Epithelial cell of esophagus (primary cell): ENCODE measurements around the gene PCED1B.

Experiments
- DNase-seq: peaks from one replicate; pipeline ENCODE4 v3.0.0; 2010; ENCODE audit warnings: low read depth
- H3K4me3 ChIP-seq: 2 replicates; pipeline ENCODE4 v1.5.1; 2011; ENCODE audit warnings: mild to moderate bottlenecking, low read length, control low read depth
- CTCF ChIP-seq: IDR thresholded peaks from 2 replicates; pipeline ENCODE4 v1.5.1; 2011; ENCODE audit warnings: low read depth, mild to moderate bottlenecking, low read length, control low read depth, inconsistent platforms; ENCODE audit not compliant: insufficient read depth; ENCODE audit errors: missing control alignments

The PCED1B gene

GRCh38 chr12:47222520-47223030, 143.2 kb downstream of the PCED1B start:
- DNase-seq, result no peak
- no peak overlapping the region for H3K4me3 ChIP-seq
- no peak for TF ChIP-seq CTCF

GRCh38 chr12:47223031-47223847, 143.8 kb downstream of the PCED1B start:
- no peak overlapping the region for H3K4me3 ChIP-seq
- no peak for TF ChIP-seq CTCF
- DNase-seq, result no peak

- H3K4me3 ChIP-seq, result no peak overlapping the region
- TF ChIP-seq CTCF, result no peak
- no peak for DNase-seq
These were observed 144.4 kb downstream of the PCED1B start for GRCh38 chr12:47223848-47224213.

GRCh38 chr12:47224563-47225133, 145.2 kb downstream of the PCED1B start:
- TF ChIP-seq CTCF, result no peak
- H3K4me3 ChIP-seq, result no peak overlapping the region
- DNase-seq, result no peak

- H3K4me3 ChIP-seq, result no peak overlapping the region
- no peak for DNase-seq
These were observed 145.9 kb downstream of the PCED1B start for GRCh38 chr12:47225356-47225755.

GRCh38 chr12:47226199-47226598, 146.8 kb downstream of the PCED1B start:
- no peak for DNase-seq
- H3K4me3 ChIP-seq, result no peak overlapping the region
- no peak for TF ChIP-seq CTCF

More at GRCh38 chr12:47225356-47225755, 145.9 kb downstream of the PCED1B start:
- TF ChIP-seq CTCF, result no peak
